Caco-2 (cell line): ENCODE data around the gene HOGA1. TPM values are rescaled to one million over a fixed set of nuclear protein-coding genes. Genes with fewer than 3 reads are reported as not detected.

Experiments used
- BruUV-seq: library from RNA; stranded (reverse); fragments of 400-500 nt; replicated peaks from 2 replicates; lab custom pipeline; 2021; lab: Mats Ljungman, UMichigan
- CTCF ChIA-PET: fragments of 300-600 bp; sonication (Branson Sonifier 250); formaldehyde crosslinking; loops from one replicate; lab custom pipeline; 2022; ENCODE audit warnings: antibody characterized with exemption; lab: Charles Lee
- POLR2A ChIA-PET: fragments of 300-600 bp; sonication (Branson Sonifier 250); formaldehyde crosslinking; loops from one replicate; lab custom pipeline; 2022; ENCODE audit warnings: antibody characterized with exemption; lab: Charles Lee
- DNase-seq, 2 experiments: peaks; one replicate each; pipeline versions ENCODE4 v3.0.0 to v3.0.0-alpha.2; 2020 to 2022
- H3K27me3 ChIP-seq: replicated peaks from 2 replicates; pipeline ENCODE4 v1.6.0; 2011; ENCODE audit warnings: low read length; ENCODE audit not compliant: control insufficient read depth, insufficient read depth
- H3K36me3 ChIP-seq: 2 replicates; pipeline ENCODE4 v1.5.1; 2011; ENCODE audit warnings: low read length; ENCODE audit not compliant: control insufficient read depth, insufficient read depth
- H3K4me1 ChIP-seq: fragments of 250-450 bp; sonication (Bioruptor Pico); 2 replicates; pipeline ENCODE4 v1.5.1; 2020; ENCODE audit warnings: mild to moderate bottlenecking
- H3K4me3 ChIP-seq: 2 replicates; pipeline ENCODE4 v1.5.1; 2011; ENCODE audit warnings: low read depth, mild to moderate bottlenecking, control low read depth, low read length
- H3K9me3 ChIP-seq: fragments of 250-450 bp; sonication (Bioruptor Pico); 2 replicates; pipeline ENCODE4 v1.5.1; 2020; ENCODE audit warnings: mild to moderate bottlenecking, moderate library complexity
- H3K27ac Mint-ChIP-seq: one replicate; pipeline ENCODE4 v1.8.0; 2022; ENCODE audit warnings: mixed read lengths; ENCODE audit not compliant: unreplicated experiment
- H3K27me3 Mint-ChIP-seq: one replicate; pipeline ENCODE4 v1.8.0; 2022; ENCODE audit warnings: mixed read lengths; ENCODE audit not compliant: insufficient read depth, unreplicated experiment
- H3K36me3 Mint-ChIP-seq: one replicate; pipeline ENCODE4 v1.8.0; 2022; ENCODE audit warnings: mild to moderate bottlenecking, mixed read lengths; ENCODE audit not compliant: insufficient read depth, unreplicated experiment
- H3K4me1 Mint-ChIP-seq: one replicate; pipeline ENCODE4 v1.8.0; 2022; ENCODE audit warnings: low read depth, mixed read lengths; ENCODE audit not compliant: unreplicated experiment
- H3K4me3 Mint-ChIP-seq: one replicate; pipeline ENCODE4 v1.8.0; 2022; ENCODE audit warnings: mild to moderate bottlenecking, moderate library complexity, mixed read lengths; ENCODE audit not compliant: unreplicated experiment
- H3K9me3 Mint-ChIP-seq: one replicate; pipeline ENCODE4 v1.8.0; 2022; ENCODE audit warnings: mixed read lengths; ENCODE audit not compliant: unreplicated experiment
- CTCF ChIP-seq, 2 experiments: fragments of 200-600 bp in 1 of 2; IDR thresholded peaks; 1 replicate in 1 of 2; 2 replicates in 1 of 2; pipeline versions ENCODE4 v1.5.1 to v1.8.0; 2011 to 2022; ENCODE audit warnings: antibody characterized with exemption in 1 of 2, control low read depth in 1 of 2, inconsistent platforms in 1 of 2, low read depth in 1 of 2, low read length in 1 of 2, mild to moderate bottlenecking in 1 of 2, moderate library complexity in 1 of 2; ENCODE audit not compliant: insufficient read depth in 1 of 2, severe bottlenecking in 1 of 2, unreplicated experiment in 1 of 2
- intact Hi-C: fragments of 100-400 bp; cut with micrococcal nuclease; formaldehyde crosslinking; loops from one replicate; pipeline ENCODE4 v1.10.0; 2022; ENCODE audit not compliant: unreplicated experiment
- total RNA-seq: library from RNA; stranded (reverse); gene quantifications from 2 replicates; pipeline ENCODE4 v1.2.3, GENCODE V29; 2022

The HOGA1 gene
- total RNA-seq, 1 experiment from 2014 or later, result 0.50 TPM

- H3K36me3 ChIP-seq, result no peaks in the 10 kb centered on the region
- ChIA-PET POLR2A (no interaction called here), CTCF (no interaction called here)
- intact Hi-C loops, result no loop called here
- TF ChIP-seq CTCF (IDR thresholded peaks at IDR 0.05; ENCODE audit: insufficient read depth in 1 of 2, low read depth in 1 of 2, low read length in 1 of 2, severe bottlenecking in 1 of 2, unreplicated experiment in 1 of 2), result no peak
- no peak overlapping the region for H3K27ac Mint-ChIP-seq
- H3K27me3 Mint-ChIP-seq, result no peaks in the 10 kb centered on the region
- H3K9me3 Mint-ChIP-seq, result no peaks in the 10 kb centered on the region
- H3K4me3 Mint-ChIP-seq, result no peak overlapping the region
- H3K9me3 ChIP-seq, result no peaks in the 10 kb centered on the region
- DNase-seq, result no peak
- peaks cover 11% of the 10 kb centered on the region for H3K36me3 Mint-ChIP-seq
- no peaks in the 10 kb centered on the region for H3K27me3 ChIP-seq
- TSS peak; percentile 20 for BruUV-seq
- no peak overlapping the region for H3K4me3 ChIP-seq
- peaks cover 7% of the 10 kb centered on the region for H3K4me1 Mint-ChIP-seq
- 0 out of 2 replicates have a peak, but pooled peaks cover 5% of the 10 kb centered on the region for H3K4me1 ChIP-seq
These were observed 46.9 kb downstream of the HOGA1 start for GRCh38 chr10:97631098-97631497.

- Mint-ChIP-seq H3K27me3 (no peaks in the 10 kb centered on the region), H3K4me3 (peak within 1 kb of the TSS; percentile 100), H3K27ac (peak within 1 kb of the TSS; percentile 100), H3K9me3 (no peaks in the 10 kb centered on the region), H3K36me3 (peaks cover 11% of the 10 kb centered on the region), H3K4me1 (peaks cover 7% of the 10 kb centered on the region)
- H3K4me1 ChIP-seq, result no peaks in the 10 kb centered on the region
- H3K27me3 ChIP-seq, result no peaks in the 10 kb centered on the region
- DNase-seq, result peak; percentile 96 to 97
- peak within 1 kb of the TSS; percentile 70 for H3K4me3 ChIP-seq
- no peaks in the 10 kb centered on the region for H3K9me3 ChIP-seq
- TF ChIP-seq CTCF (IDR thresholded peaks at IDR 0.05; ENCODE audit: insufficient read depth in 1 of 2, low read depth in 1 of 2, low read length in 1 of 2, severe bottlenecking in 1 of 2, unreplicated experiment in 1 of 2), result no peak
- intact Hi-C loops, result no loop called here
- H3K36me3 ChIP-seq, result no peaks in the 10 kb centered on the region
- CTCF ChIA-PET, result interaction anchor here (1.0 kb wide), 1 partner anchor 61 kb away, joined by 3 read pairs; the partner anchor contains the start of gene ANKRD2
- POLR2A ChIA-PET, result no interaction called here
- no TSS peak for BruUV-seq
These were observed 49.0 kb downstream of the HOGA1 start, which contains the start of gene MORN4 for GRCh38 chr10:97632949-97633884. Gene MORN4 (minus strand): TSS chr10:97633500. CDS start chr10:97619653, 13,847 bp downstream.

- peak overlapping the region; percentile 100 for H3K27ac Mint-ChIP-seq
- Histone ChIP-seq H3K27me3 (no peaks in the 10 kb centered on the region), H3K4me1 (no peaks in the 10 kb centered on the region), H3K36me3 (no peaks in the 10 kb centered on the region), H3K9me3 (no peaks in the 10 kb centered on the region), H3K4me3 (peak overlapping the region; percentile 70)
- H3K4me3 Mint-ChIP-seq, result peak overlapping the region; percentile 100
- ChIA-PET CTCF (interaction anchor here (1.0 kb wide), 1 partner anchor 62 kb away, joined by 3 read pairs; the partner anchor contains the start of gene ANKRD2), POLR2A (interaction anchor here (0.6 kb wide), 1 partner anchor 139 kb away, joined by 3 read pairs; no protein-coding TSS in a partner anchor)
- intact Hi-C loops, result no loop called here
- H3K27me3 Mint-ChIP-seq, result no peaks in the 10 kb centered on the region
- no TSS peak for BruUV-seq
- TF ChIP-seq CTCF (IDR thresholded peaks at IDR 0.05; ENCODE audit: insufficient read depth in 1 of 2, low read depth in 1 of 2, low read length in 1 of 2, severe bottlenecking in 1 of 2, unreplicated experiment in 1 of 2), result no peak
- H3K9me3 Mint-ChIP-seq, result no peaks in the 10 kb centered on the region
- H3K36me3 Mint-ChIP-seq, result peaks cover 11% of the 10 kb centered on the region
- peaks cover 7% of the 10 kb centered on the region for H3K4me1 Mint-ChIP-seq
- DNase-seq, result peak in 1 of 2 experiments; percentile 38
These were observed 49.7 kb downstream of the HOGA1 start for GRCh38 chr10:97633921-97634320.
